BJ (cell line): Measurements from ENCODE around the gene B4GALNT3. TPM values are rescaled to one million over a fixed set of nuclear protein-coding genes. Genes with fewer than 3 reads are reported as not detected.

Source experiments
- CTCF ChIA-PET: fragments of 350-600 bp; formaldehyde crosslinking; extraction: SDS; loops from one replicate; lab custom pipeline; 2021; ENCODE audit warnings: antibody characterized with exemption, inconsistent platforms; lab: Yijun Ruan, JAX
- POLR2A ChIA-PET: fragments of 300-600 bp; sonication (Branson Sonifier 250); formaldehyde crosslinking; extraction: SDS; loops from one replicate; lab custom pipeline; 2021; ENCODE audit warnings: antibody characterized with exemption; lab: Charles Lee
- DNase-seq: peaks from one replicate; pipeline ENCODE4 v3.0.0-alpha.2; 2011; ENCODE audit warnings: low read depth
- H3K27me3 ChIP-seq: 2 replicates; pipeline ENCODE4 v1.6.0; 2011; ENCODE audit warnings: low read length; ENCODE audit not compliant: control insufficient read depth, insufficient read depth
- H3K36me3 ChIP-seq: 2 replicates; pipeline ENCODE4 v1.5.1; 2011; ENCODE audit warnings: low read length; ENCODE audit not compliant: control insufficient read depth, insufficient read depth
- H3K4me3 ChIP-seq: 2 replicates; pipeline ENCODE4 v1.5.1; 2011; ENCODE audit warnings: low read depth, mild to moderate bottlenecking, control low read depth, low read length
- CTCF ChIP-seq: IDR thresholded peaks from 2 replicates; pipeline ENCODE4 v1.5.1; 2011; ENCODE audit warnings: low read depth, mild to moderate bottlenecking, control low read depth, inconsistent platforms, low read length, moderate library complexity; ENCODE audit not compliant: insufficient read depth
- polyA plus RNA-seq: library from polyadenylated mRNA; depleted of rRNA; stranded (reverse); fragments of >200 nt; gene quantifications from 2 replicates; pipeline ENCODE4 v1.2.3, GENCODE V29; 2011

Gene B4GALNT3
- polyA plus RNA-seq, 1 experiment: not detected

- no peak for TF ChIP-seq CTCF
- ChIA-PET CTCF (no interaction called here), POLR2A (no interaction called here)
- Histone ChIP-seq H3K4me3 (no peak overlapping the region), H3K27me3 (peaks cover 1% of the 10 kb centered on the region; the same call in 1 of the 2 replicates), H3K36me3 (no peaks in the 10 kb centered on the region)
- DNase-seq: no peak
These were observed 30.5 kb downstream of the B4GALNT3 start for GRCh38 chr12:490260-490659.

GRCh38 chr12:495466-495865 lies 35.7 kb downstream of the B4GALNT3 start:
- peaks cover 3% of the 10 kb centered on the region; the same call in 1 of the 2 replicates for H3K27me3 ChIP-seq
- H3K4me3 ChIP-seq: no peak overlapping the region
- ChIA-PET CTCF (interaction anchor here (1.1 to 1.8 kb wide), 5 partner anchors 9 to 53 kb away, joined by 3 to 6 read pairs (median 3); no protein-coding TSS in a partner anchor), POLR2A (no interaction called here)
- no peak for DNase-seq
- TF ChIP-seq CTCF: no peak
- H3K36me3 ChIP-seq: no peaks in the 10 kb centered on the region

- H3K4me3 ChIP-seq: no peak overlapping the region
- CTCF ChIA-PET: no interaction called here
- H3K27me3 ChIP-seq: peaks cover 3% of the 10 kb centered on the region
- no peak for TF ChIP-seq CTCF
- H3K36me3 ChIP-seq: no peaks in the 10 kb centered on the region
- POLR2A ChIA-PET: no interaction called here
- no peak for DNase-seq
These were observed 37.0 kb downstream of the B4GALNT3 start for GRCh38 chr12:496736-497135.

- peaks cover 6% of the 10 kb centered on the region for H3K27me3 ChIP-seq
- H3K4me3 ChIP-seq: no peak overlapping the region
- DNase-seq: no peak
- no peak for TF ChIP-seq CTCF
- CTCF ChIA-PET: interaction anchor here (0.9 kb wide), 1 partner anchor 35 kb away, joined by 5 read pairs; no protein-coding TSS in a partner anchor
- no peaks in the 10 kb centered on the region for H3K36me3 ChIP-seq
- POLR2A ChIA-PET: no interaction called here
These were observed 37.9 kb downstream of the B4GALNT3 start for GRCh38 chr12:497501-498160.

GRCh38 chr12:499837-500458 lies 40.2 kb downstream of the B4GALNT3 start:
- no peaks in the 10 kb centered on the region for H3K36me3 ChIP-seq
- H3K4me3 ChIP-seq: no peak overlapping the region
- ChIA-PET POLR2A (no interaction called here), CTCF (no interaction called here)
- TF ChIP-seq CTCF: no peak
- H3K27me3 ChIP-seq: peaks cover 8% of the 10 kb centered on the region
- no peak for DNase-seq
